GM12878 (cell line): ENCODE results near the gene NEU4. TPM values are rescaled to one million over a fixed set of nuclear protein-coding genes. Genes with fewer than 3 reads are reported as not detected.

Source experiments
- ATAC-seq: fragments of 200-7000 bp; cut with Tn5 transposase; 3 replicates; pipeline ENCODE4 v1.9.1; 2020; ENCODE audit warnings: mild to moderate bottlenecking, moderate library complexity
- BruUV-seq: library from RNA; stranded (reverse); fragments of 400-500 nt; replicated peaks from 2 replicates; lab custom pipeline; 2021; lab: Mats Ljungman, UMichigan
- CTCF ChIA-PET: fragments of 300-600 bp; sonication (Branson Sonifier 250); formaldehyde crosslinking; extraction: SDS; loops from one replicate; lab custom pipeline; 2021; ENCODE audit warnings: inconsistent platforms; lab: Yijun Ruan, JAX
- POLR2A ChIA-PET: fragments of 350-600 bp; formaldehyde crosslinking; extraction: SDS; loops from one replicate; lab custom pipeline; 2021; ENCODE audit warnings: inconsistent platforms; lab: Charles Lee
- RAD21 ChIA-PET: fragments of 300-600 bp; sonication (Branson Sonifier 250); formaldehyde crosslinking; loops from one replicate; lab custom pipeline; 2023; ENCODE audit warnings: antibody characterized with exemption; ENCODE audit not compliant: unreplicated experiment; lab: Charles Lee
- SMC1A ChIA-PET: fragments of 300-600 bp; sonication (Branson Sonifier 250); formaldehyde crosslinking; loops from one replicate; lab custom pipeline; 2023; ENCODE audit not compliant: unreplicated experiment, uncharacterized antibody; lab: Charles Lee
- DNase-seq: peaks from one replicate; pipeline ENCODE4 v3.0.0-alpha.2; 2011; ENCODE audit warnings: low read depth, low spot score
- FAIRE-seq: peaks from 3 replicates; lab custom pipeline; 2011; peaks lifted over from hg19 to GRCh38; lab: Jason Lieb, UNC
- H2AFZ ChIP-seq: 2 replicates; pipeline ENCODE4 v1.6.0; 2011; ENCODE audit warnings: low read depth, low read length, control low read depth; ENCODE audit not compliant: control insufficient read depth
- H3K27ac ChIP-seq: 2 replicates; pipeline ENCODE4 v1.5.1; 2011; ENCODE audit warnings: control low read depth; ENCODE audit not compliant: control insufficient read depth, insufficient read depth
- H3K27me3 ChIP-seq, 2 experiments: replicated peaks in 1 of 2; 2 replicates each; pipeline versions ENCODE4 v1.6.0 to v1.6.1; 2011; ENCODE audit warnings: low read length in 1 of 2; ENCODE audit not compliant: control insufficient read depth in 2 of 2, insufficient read depth in 2 of 2
- H3K36me3 ChIP-seq, 2 experiments: 2 replicates each; pipeline ENCODE4 v1.5.1; 2011; ENCODE audit warnings: low read length in 1 of 2; ENCODE audit not compliant: control insufficient read depth in 2 of 2, insufficient read depth in 2 of 2
- H3K4me1 ChIP-seq: 2 replicates; pipeline ENCODE4 v1.6.1; 2011; ENCODE audit warnings: mild to moderate bottlenecking, low read length, moderate library complexity, mixed read lengths; ENCODE audit not compliant: control insufficient read depth, insufficient read depth
- H3K4me2 ChIP-seq: 2 replicates; pipeline ENCODE4 v1.6.0; 2011; ENCODE audit warnings: control low read depth; ENCODE audit not compliant: control insufficient read depth, insufficient read depth
- H3K4me3 ChIP-seq: fragments of 200-600 bp; sonication (generic); 2 replicates; pipeline ENCODE4 v1.5.1; 2016
- H3K79me2 ChIP-seq: 2 replicates; pipeline ENCODE4 v1.6.0; 2011; ENCODE audit warnings: low read length; ENCODE audit not compliant: control insufficient read depth, insufficient read depth
- H3K9ac ChIP-seq: 2 replicates; pipeline ENCODE4 v1.8.0; 2011; ENCODE audit warnings: low read length, control low read depth, mixed read lengths; ENCODE audit not compliant: control insufficient read depth, insufficient read depth
- H3K9me3 ChIP-seq: replicated peaks from 3 replicates; pipeline ENCODE4 v1.5.1; 2011; ENCODE audit warnings: mild to moderate bottlenecking, low read length; ENCODE audit not compliant: control insufficient read depth, insufficient read depth
- H4K20me1 ChIP-seq: 2 replicates; pipeline ENCODE4 v1.6.0; 2011; ENCODE audit not compliant: control insufficient read depth, insufficient read depth
- ATF7 ChIP-seq: fragments of 450-650 bp; IDR thresholded peaks from 2 replicates; pipeline ENCODE4 v1.6.1; 2016; ENCODE audit warnings: low read depth, mild to moderate bottlenecking
- BCLAF1 ChIP-seq: fragments of 450-650 bp; IDR thresholded peaks from 2 replicates; pipeline ENCODE4 v1.6.1; 2017; ENCODE audit warnings: antibody characterized with exemption, mild to moderate bottlenecking, moderate library complexity
- CHD4 ChIP-seq: fragments of 200-600 bp; sonication (generic); IDR thresholded peaks from 2 replicates; pipeline ENCODE4 v1.6.1; 2016; ENCODE audit warnings: mild to moderate bottlenecking
- CREM ChIP-seq: IDR thresholded peaks from 2 replicates; pipeline ENCODE4 v1.6.1; 2014; ENCODE audit warnings: antibody characterized with exemption, low read depth
- EED ChIP-seq: sonication (generic); IDR thresholded peaks from 2 replicates; pipeline ENCODE4 v1.6.1; 2016; ENCODE audit warnings: antibody characterized with exemption, low read depth
- EP300 ChIP-seq, 2 experiments: fragments of 150-350 bp in 1 of 2; IDR thresholded peaks; 2 replicates each; pipeline ENCODE4 v1.6.1; 2011 to 2012; ENCODE audit warnings: low read depth in 2 of 2, low read length in 2 of 2, borderline replicate concordance in 1 of 2, improper control_type of control experiment in 1 of 2, inconsistent platforms in 1 of 2; ENCODE audit not compliant: control insufficient read depth in 1 of 2
- KAT2A ChIP-seq: conservative IDR thresholded peaks from 2 replicates; pipeline ENCODE4 v1.6.1; 2011; ENCODE audit warnings: low read depth, low read length; ENCODE audit not compliant: control insufficient read depth
- MEF2B ChIP-seq: fragments of 450-650 bp; IDR thresholded peaks from 2 replicates; pipeline ENCODE4 v1.6.1; 2018; ENCODE audit warnings: mild to moderate bottlenecking, moderate library complexity; ENCODE audit not compliant: partially characterized antibody, poor library complexity, severe bottlenecking
- MTA2 ChIP-seq: fragments of 450-650 bp; IDR thresholded peaks from 2 replicates; pipeline ENCODE4 v1.6.1; 2016; ENCODE audit warnings: low read depth, mild to moderate bottlenecking, moderate library complexity
- NFIC ChIP-seq: IDR thresholded peaks from 2 replicates; pipeline ENCODE4 v1.6.1; 2012; ENCODE audit warnings: low read depth, mild to moderate bottlenecking, inconsistent platforms, low read length, moderate library complexity
- POLR2AphosphoS5 ChIP-seq: IDR thresholded peaks from 2 replicates; pipeline ENCODE4 v1.6.1; 2011; ENCODE audit warnings: mild to moderate bottlenecking, low read length, inconsistent platforms
- RB1 ChIP-seq: fragments of 450-650 bp; formaldehyde crosslinking; IDR thresholded peaks from 2 replicates; pipeline ENCODE4 v1.6.1; 2017; ENCODE audit warnings: mild to moderate bottlenecking, borderline replicate concordance
- SMC3 ChIP-seq: IDR thresholded peaks from 2 replicates; pipeline ENCODE4 v1.6.1; 2011; ENCODE audit warnings: low read length, improper control_type of control experiment, borderline replicate concordance
- SREBF2 ChIP-seq: IDR thresholded peaks from 2 replicates; pipeline ENCODE4 v1.6.1; 2012; ENCODE audit warnings: mild to moderate bottlenecking, low read length
- STAT1 ChIP-seq: fragments of 450-650 bp; conservative IDR thresholded peaks from 2 replicates; pipeline ENCODE4 v1.6.1; 2014; ENCODE audit warnings: antibody characterized with exemption, mild to moderate bottlenecking
- TAF1 ChIP-seq: IDR thresholded peaks from 2 replicates; pipeline ENCODE4 v1.6.1; 2011; ENCODE audit warnings: mild to moderate bottlenecking, low read depth, low read length, borderline replicate concordance
- ZNF217 ChIP-seq: fragments of 450-650 bp; IDR thresholded peaks from 2 replicates; pipeline ENCODE4 v1.6.1; 2017; ENCODE audit warnings: antibody characterized with exemption, mild to moderate bottlenecking
- ZNF24 ChIP-seq: fragments of 450-650 bp; IDR thresholded peaks from 2 replicates; pipeline ENCODE4 v1.6.1; 2017; ENCODE audit warnings: antibody characterized with exemption, mild to moderate bottlenecking
- ZNF274 ChIP-seq: IDR thresholded peaks from one replicate; pipeline ENCODE4 v1.8.0; 2011; ENCODE audit not compliant: insufficient read length, insufficient read depth
- WGBS: methylation state at CpG from one replicate; pipeline ENCODE4 v1.1.6; 2016; ENCODE audit warnings: low lambda C conversion rate; ENCODE audit not compliant: insufficient replicate concordance, insufficient coverage; ENCODE audit errors: missing lambda C conversion rate; 5-methylcytosine and 5-hydroxymethylcytosine counted together
- in situ Hi-C: fragments of 300-500 bp; cut with MboI; formaldehyde crosslinking; loops from 9 replicates; pipeline ENCODE4 v1.14.3; 2018; ENCODE audit warnings: mixed read lengths
- intact Hi-C: fragments of 100-400 bp; cut with micrococcal nuclease; formaldehyde crosslinking; loops from one replicate; pipeline ENCODE4 v1.14.2; 2022; ENCODE audit not compliant: unreplicated experiment
- polyA plus RNA-seq, 11 experiments: library from polyadenylated mRNA; depleted of rRNA in 4 of 11; unstranded in 6 of 11; stranded (reverse) in 5 of 11; fragments of >200 nt; fragmentation: Nextera tagmentation in 4 of 11; fragmentation: Illumina TruSeq in 1 of 11; extraction: Ambion mirVana in 4 of 11; extraction: Trizol in 1 of 11; gene quantifications; 1 replicate in 1 of 11; 2 replicates in 10 of 11; pipeline versions ENCODE4 v1.2.1 to v1.2.3, GENCODE V29; 2011 to 2016; ENCODE audit warnings: inconsistent platforms in 2 of 11, missing spikeins in 2 of 11, low read depth in 1 of 11
- total RNA-seq, 4 experiments: library from RNA; depleted of rRNA in 3 of 4; stranded (reverse); fragments of >200 nt in 3 of 4; fragmentation: Illumina TruSeq in 1 of 4; extraction: Trizol in 1 of 4; gene quantifications; 2 replicates each; pipeline versions ENCODE4 v1.2.1 to v1.2.3, GENCODE V29; 2013 to 2021

Gene NEU4
- total and polyA plus RNA-seq, 10 of the 15 experiments (the other 5 are each of a cell fraction or from before 2014, with no cell fraction given): 0.01 to 0.28 (median 0.14) TPM; not detected in 5

GRCh38 chr2:241858206-241859016, 49.4 kb downstream of the NEU4 start, which contains the start of gene PDCD1 (continued):
- TF ChIP-seq STAT1 (0 out of 2 replicates have a peak, but pooled peaks have one; percentile 60), EED (no peak), CHD4 (no peak), KAT2A (no peak), TAF1 (peak; percentile 57; the same call in 1 of the 2 replicates), NFIC (no peak)

- H3K4me2 ChIP-seq: peak overlapping the region; percentile 97
- H3K79me2 ChIP-seq: peaks cover 7% of the 10 kb centered on the region
- WGBS: 33% methylated on average over 3 of the region's 9 CpGs
- no peaks in the 10 kb centered on the region for H4K20me1 ChIP-seq
- intact Hi-C loops (no loop called here), in situ Hi-C loops (no loop called here)
- ChIA-PET CTCF (interaction anchor here (0.7 to 1.9 kb wide), 4 partner anchors 10 to 65 kb away, joined by 3 to 10 read pairs (median 8); partner anchors contain the start of gene RTP5), SMC1A (interaction anchor here (1.3 to 1.8 kb wide), 3 partner anchors 9 to 157 kb away, joined by 3 to 6 read pairs (median 6); partner anchors contain the start of gene ING5), RAD21 (interaction anchor here (1.3 to 1.6 kb wide), 4 partner anchors 10 to 159 kb away, joined by 3 to 16 read pairs (median 4); partner anchors contain the start of gene RTP5), POLR2A (interaction anchor here (0.6 to 3.5 kb wide), 5 partner anchors 10 to 158 kb away, joined by 3 to 26 read pairs (median 5); partner anchors contain the start of genes D2HGDH and ING5)
- H3K27ac ChIP-seq: peak overlapping the region; percentile 97
- no peaks in the 10 kb centered on the region for H3K27me3 ChIP-seq
- peak overlapping the region; percentile 77 for H3K9ac ChIP-seq
- no TSS peak for BruUV-seq
- peak; percentile 33 for ATAC-seq
- no peaks in the 10 kb centered on the region for H3K9me3 ChIP-seq
- no peaks in the 10 kb centered on the region for H3K36me3 ChIP-seq
- peak overlapping the region; percentile 56; the same call in 1 of the 2 replicates for H3K4me3 ChIP-seq
- FAIRE-seq: no peak
- DNase-seq: no peak
- peaks cover 37% of the 10 kb centered on the region for H3K4me1 ChIP-seq
- H2AFZ ChIP-seq: peak overlapping the region; percentile 48; the same call in 1 of the 2 replicates
- TF ChIP-seq POLR2AphosphoS5 (0 out of 2 replicates have a peak, but pooled peaks have one; percentile 3), MTA2 (no peak), MEF2B (peak; percentile 86), ZNF217 (no peak), ATF7 (no peak), SMC3 (no peak), RB1 (no peak), EED (no peak), BCLAF1 (no peak), EP300 (IDR thresholded peaks at IDR 0.05; ENCODE audit: borderline replicate concordance in 1 of 2, control insufficient read depth in 1 of 2, low read depth in 2 of 2, low read length in 2 of 2) (no peak), ZNF274 (no peak), CREM (no peak), STAT1 (no peak), SREBF2 (no peak), ZNF24 (no peak)
Measured at GRCh38 chr2:241859017-241859435, 50.0 kb downstream of the NEU4 start.
